Superior temporal gyrus (tissue), 1 donor: Measurements from ENCODE around the gene C2CD2.

Source experiments
- DNase-seq: peaks from one replicate; pipeline ENCODE4 v3.0.0-alpha.2; 2016; ENCODE audit errors: extremely low spot score

The C2CD2 gene

DNA sequence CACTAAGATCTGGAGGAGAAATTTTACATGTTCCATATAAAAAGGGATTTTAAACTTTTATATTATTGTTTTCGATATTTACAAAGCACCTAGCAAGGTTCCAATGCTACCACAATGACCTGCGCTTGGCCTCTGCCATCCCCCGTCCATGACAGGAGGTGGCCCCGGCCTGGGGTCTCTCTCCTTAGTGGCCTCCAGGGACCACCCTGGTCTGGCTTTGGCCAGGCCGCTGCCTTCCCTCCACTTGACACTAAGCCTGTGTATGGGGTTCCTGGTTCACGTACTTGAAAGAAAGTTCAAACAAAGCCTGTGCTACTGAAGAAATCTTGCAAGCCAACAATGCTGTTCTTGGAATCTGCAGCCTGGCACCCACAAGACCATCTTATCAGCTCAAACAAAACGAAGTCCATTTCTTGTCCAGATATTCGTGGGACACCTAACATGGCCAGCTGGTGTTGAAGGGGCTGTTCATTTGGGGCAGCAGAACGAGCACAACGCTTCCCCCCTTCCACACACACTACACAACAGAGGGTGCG, 87.5 kb downstream of the C2CD2 start:
- DNase-seq: no peak

- no peak for DNase-seq
Observed at GRCh38 chr21:41865002-41865777, 88.6 kb downstream of the C2CD2 start.

- no peak for DNase-seq
Observed at GRCh38 chr21:41864311-41865001, 89.4 kb downstream of the C2CD2 start.

GRCh38 chr21:41863439-41863740, 90.4 kb downstream of the C2CD2 start:
- DNase-seq: no peak

- no peak for DNase-seq
Observed at GRCh38 chr21:41861987-41862386, 91.8 kb downstream of the C2CD2 start.

- DNase-seq: no peak
Observed at GRCh38 chr21:41861255-41861654, 92.6 kb downstream of the C2CD2 start.

GRCh38 chr21:41859297-41859980, 94.4 kb downstream of the C2CD2 start:
- DNase-seq: no peak

DNA sequence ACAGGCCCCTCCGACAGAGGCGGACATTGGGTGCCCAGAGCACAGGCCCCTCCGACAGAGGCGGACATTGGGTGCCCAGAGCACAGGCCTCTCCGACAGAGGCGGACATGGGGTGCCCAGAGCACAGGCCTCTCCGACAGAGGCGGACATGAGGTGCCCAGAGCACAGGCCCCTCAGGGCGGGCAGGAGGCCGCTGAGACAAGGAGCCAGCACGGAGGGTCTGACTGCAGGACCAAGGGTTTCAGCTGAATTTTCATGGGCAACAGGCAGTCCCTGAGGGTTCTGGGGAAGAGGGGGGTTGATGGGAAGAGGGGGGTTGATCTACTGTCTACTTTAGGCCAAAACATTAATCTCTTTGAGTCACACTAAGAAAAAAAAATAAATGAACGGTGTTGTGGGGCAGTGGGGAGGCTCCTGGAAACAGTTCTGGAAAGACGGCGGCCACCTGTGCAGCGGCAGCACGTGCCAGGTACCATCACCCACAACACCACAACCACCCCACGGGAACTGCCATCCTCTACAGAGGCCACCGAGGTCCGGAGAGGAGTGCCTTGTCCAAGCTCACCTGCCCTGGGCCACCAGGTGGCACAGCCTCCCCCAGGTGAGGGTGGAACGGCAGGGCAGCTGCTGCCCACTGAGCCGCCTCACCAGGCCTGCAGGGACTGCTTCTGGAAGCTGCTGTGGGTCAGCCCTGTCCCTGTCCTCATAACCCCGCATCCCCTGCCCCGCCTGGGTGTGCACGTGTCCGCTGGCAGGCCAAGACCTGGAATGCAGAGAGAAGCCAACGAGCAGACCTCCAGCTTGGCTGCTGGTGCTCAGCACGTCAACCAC, 95.1 kb downstream of the C2CD2 start:
- DNase-seq: no peak

DNA sequence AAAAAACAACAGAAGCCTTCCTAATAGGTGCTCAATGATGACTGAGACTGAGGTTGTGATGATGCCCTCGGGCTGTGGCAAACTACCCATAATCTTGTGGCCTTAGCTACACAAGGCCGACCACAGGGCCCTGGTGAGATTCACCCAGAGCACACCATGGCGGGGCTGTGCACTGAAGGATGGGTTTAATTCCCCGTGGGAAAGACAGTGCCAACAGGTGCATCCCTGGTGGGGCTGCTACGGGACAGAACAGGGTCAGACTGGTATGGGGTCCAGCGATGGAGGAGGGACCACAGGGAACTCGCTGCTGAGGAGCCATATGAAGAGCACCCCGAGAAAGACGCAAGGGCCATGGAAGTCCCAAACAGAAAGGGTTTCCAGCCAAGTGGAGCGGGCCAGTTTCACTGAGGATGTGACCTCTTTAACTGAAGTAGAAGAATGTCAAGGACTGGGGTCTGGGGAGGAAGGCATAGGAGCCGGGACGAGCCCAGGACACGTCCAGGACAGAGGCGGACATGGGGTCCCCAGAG, 96.0 kb downstream of the C2CD2 start:
- no peak for DNase-seq

DNA sequence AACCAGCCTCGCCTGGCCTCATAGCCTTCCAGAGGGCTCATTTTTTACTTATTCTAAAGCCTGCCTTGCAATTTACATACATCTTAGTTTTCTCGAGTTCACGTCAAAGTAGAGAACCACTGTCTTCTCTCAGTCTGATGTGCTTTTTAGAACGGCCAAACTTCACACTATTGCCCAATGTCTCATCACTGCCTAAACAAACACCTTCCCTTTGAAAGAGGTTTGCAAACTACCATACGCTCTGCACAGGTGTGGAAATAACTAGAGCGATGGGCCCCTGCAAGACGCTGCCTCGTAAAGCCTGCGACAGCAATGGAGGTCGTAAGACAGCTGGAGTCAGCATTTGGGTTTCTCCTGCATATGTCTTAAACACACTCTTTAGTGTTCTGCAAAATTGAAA, 97.2 kb downstream of the C2CD2 start:
- DNase-seq: no peak

GRCh38 chr21:41854426-41854995, 99.3 kb downstream of the C2CD2 start:
- no peak for DNase-seq

DNA sequence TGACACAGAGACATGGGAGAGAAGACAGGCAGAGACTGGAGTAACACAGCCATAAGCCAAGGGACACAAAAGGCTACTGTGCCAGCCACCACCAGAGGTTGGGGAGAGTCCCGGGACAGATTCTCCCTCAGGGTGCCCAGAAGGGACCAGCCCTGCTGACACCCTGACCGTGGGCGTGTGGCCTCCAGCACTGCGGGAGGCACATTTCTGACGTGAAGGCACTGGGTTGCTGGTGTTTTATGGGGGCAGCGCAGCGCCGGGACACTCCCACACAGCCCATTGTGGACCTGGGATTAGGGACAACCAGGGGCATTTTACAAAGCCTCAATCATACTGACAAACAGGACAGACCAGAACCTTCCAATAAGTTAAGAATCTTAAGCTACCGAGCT, 100.9 kb downstream of the C2CD2 start:
- DNase-seq: no peak

DNA sequence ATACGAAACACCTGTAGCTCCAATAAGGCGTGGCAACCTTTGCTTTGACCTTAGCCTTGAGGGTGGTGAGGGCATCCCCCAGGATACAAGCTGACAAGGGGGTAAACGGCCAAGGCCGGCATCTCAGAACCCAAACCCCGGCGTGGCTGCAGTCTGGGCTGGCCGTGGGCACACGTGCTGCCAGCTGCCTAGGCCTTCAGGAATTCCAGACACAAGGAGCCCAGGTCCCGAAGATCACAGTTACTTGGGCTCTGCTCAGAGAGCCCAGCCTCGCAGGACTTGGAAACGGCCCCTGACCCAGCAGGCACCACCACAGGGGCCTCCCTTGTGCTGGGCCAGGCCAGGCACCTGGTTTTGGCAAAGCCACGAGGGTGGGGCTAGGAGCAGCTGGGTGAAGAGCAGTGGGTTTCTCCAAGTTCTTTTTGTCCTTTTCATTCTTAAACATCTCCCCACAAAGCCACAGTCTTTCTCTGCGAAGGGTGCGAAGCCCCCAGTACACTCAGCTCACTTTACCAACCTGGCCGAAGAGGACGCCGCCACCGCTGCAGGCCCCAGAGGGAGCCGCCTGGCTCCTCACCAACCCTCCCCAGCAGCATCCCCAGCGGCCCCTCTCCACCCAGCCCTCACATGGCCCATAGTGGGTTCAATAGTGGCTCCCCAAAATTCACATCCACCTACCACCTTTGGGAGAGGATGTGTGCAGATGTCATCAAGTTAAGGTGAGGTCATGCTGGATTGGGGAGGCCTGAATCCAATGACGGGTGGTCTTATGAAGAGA, 101.5 kb downstream of the C2CD2 start:
- no peak for DNase-seq

DNA sequence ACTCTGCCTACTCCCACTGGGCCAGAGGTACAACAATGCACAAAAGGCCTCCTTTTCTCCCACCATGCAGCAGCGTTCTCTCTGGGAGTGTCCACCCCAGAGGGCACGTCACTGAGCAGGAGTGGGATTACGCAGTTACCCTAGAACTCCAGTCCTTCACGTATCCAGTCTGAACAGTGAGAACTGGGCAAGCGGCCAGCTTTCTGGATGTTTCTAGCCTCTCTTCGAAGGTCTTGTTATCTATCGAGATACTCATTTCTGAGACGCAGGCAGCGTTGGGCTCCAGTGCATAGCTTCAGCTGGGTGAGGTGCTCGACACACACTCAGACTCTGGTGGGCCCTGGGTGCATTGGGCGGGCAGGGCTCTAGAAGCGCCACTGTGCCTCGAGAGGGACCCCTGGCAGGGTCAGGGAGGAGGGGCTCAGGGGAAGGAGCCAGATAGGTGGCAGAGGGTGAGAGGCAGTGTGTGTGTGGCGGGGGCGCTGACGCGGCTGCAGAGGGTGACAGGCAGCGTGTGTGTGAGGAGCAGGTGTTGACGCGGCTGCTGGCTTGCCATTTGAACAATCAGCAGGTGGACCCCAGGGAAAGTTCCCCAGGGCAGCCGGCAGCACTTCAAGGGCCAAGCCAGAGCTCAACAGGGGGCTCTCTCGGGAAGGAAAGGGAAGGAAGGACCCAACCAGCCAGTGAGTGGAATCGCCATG, 102.6 kb downstream of the C2CD2 start:
- DNase-seq: no peak

GRCh38 chr21:41850085-41850484, 103.7 kb downstream of the C2CD2 start:
- DNase-seq: no peak

GRCh38 chr21:41848958-41849580, 104.7 kb downstream of the C2CD2 start:
- DNase-seq: no peak

GRCh38 chr21:41848533-41848932, 105.3 kb downstream of the C2CD2 start:
- DNase-seq: no peak

DNA sequence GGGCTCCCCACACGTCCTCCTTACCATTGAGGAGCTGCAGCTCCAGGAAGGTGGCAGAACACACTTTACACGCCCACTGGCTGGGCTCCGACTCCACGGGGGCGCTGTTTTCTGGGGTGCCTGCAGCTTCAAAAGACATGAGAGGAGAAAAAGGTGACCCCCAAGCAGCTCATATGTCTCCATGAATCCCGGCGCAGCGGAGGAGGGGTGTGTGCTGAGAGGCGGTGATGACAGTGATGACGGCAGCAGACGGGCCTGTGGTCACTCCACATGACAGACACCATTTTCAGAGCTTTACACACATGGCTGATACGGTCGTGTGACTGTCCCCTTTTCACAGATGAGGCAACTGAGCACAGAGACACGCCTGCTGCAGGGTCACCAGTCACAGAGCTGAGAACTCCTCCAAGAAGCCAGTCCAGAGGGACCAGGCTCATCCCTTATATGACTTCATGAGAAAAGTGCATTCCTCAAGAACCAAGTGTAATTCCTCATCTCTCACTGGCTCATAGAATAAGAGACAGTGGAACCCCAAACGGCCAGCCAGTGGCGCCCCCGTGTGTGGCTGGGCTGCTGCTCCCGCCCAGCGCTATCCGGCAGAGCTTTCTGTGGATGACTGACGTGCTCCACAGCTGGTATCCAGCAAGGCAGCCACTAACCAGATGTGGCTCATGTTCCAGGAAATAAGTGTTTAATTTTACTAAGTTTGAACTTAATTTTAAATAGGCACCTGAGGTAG, 106.6 kb downstream of the C2CD2 start:
- DNase-seq: no peak

DNA sequence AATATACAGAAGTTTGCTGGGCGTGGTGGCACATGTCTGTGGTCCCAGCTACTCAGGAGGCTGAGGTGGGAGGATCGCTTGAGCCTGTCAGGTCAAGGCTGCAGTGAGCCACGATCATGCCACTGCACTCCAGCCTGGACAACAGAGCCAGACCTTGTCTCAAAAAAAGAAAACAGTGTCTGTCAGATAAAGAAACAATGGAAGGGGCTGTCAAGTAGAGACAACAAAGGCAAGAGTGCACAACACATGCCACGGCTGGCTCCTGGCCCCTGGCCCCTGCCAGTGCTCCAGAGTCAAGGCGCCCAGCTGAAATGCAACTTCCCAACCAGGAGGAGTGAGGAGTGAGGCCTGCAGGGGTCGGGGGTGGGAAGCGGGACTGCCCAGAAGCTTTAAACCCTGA, 107.3 kb downstream of the C2CD2 start:
- DNase-seq: no peak
